ENCODE results near the gene ITGA5.

The ITGA5 gene

GRCh38 chr12:54421879-54422250, 2.8 kb upstream of the ITGA5 start:
- Histone ChIP-seq H3K27me3 (ENCODE audit: insufficient read depth, low read length, poor library complexity) (peaks cover 45% of the 10 kb centered on the region), H3K4me2 (ENCODE audit: insufficient read depth, low read length) (no peak overlapping the region)

GRCh38 chr12:54421175-54421878, 2.3 kb upstream of the ITGA5 start:
- no peaks in the 10 kb centered on the region for H4K20me1 ChIP-seq (ENCODE audit: insufficient read depth, low read length)
- DNase-seq (no peak), ATAC-seq (ENCODE audit: insufficient read depth, low read depth) (no peak)
- H3K4me2 ChIP-seq (ENCODE audit: insufficient read depth, low read length), result no peak overlapping the region
- TF ChIP-seq, protein P1, sequence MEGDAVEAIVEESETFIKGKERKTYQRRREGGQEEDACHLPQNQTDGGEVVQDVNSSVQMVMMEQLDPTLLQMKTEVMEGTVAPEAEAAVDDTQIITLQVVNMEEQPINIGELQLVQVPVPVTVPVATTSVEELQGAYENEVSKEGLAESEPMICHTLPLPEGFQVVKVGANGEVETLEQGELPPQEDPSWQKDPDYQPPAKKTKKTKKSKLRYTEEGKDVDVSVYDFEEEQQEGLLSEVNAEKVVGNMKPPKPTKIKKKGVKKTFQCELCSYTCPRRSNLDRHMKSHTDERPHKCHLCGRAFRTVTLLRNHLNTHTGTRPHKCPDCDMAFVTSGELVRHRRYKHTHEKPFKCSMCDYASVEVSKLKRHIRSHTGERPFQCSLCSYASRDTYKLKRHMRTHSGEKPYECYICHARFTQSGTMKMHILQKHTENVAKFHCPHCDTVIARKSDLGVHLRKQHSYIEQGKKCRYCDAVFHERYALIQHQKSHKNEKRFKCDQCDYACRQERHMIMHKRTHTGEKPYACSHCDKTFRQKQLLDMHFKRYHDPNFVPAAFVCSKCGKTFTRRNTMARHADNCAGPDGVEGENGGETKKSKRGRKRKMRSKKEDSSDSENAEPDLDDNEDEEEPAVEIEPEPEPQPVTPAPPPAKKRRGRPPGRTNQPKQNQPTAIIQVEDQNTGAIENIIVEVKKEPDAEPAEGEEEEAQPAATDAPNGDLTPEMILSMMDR (IDR thresholded peaks at IDR 0.05; ENCODE audit: borderline replicate concordance, extremely low read depth, low read length, poor library complexity, severe bottlenecking), result no peak
- no peak for TF ChIP-seq EZH2 (IDR thresholded peaks at IDR 0.05; ENCODE audit: borderline replicate concordance, low read depth, low read length, severe bottlenecking)
- no peak overlapping the region for H3K4me3 ChIP-seq (ENCODE audit: low read depth in 1 of 2, low read length in 2 of 2)
- peaks cover 29% of the 10 kb centered on the region for H3K79me2 ChIP-seq (ENCODE audit: insufficient read depth, low read length)
- no peaks in the 10 kb centered on the region for H3K9me3 ChIP-seq (ENCODE audit: insufficient read depth, low read length, severe bottlenecking)
- H3K4me1 ChIP-seq (ENCODE audit: insufficient read depth, low read length), result peaks cover 37% of the 10 kb centered on the region
- H3K27ac ChIP-seq (ENCODE audit: low read length), result no peak overlapping the region
- H3K36me3 ChIP-seq (ENCODE audit: insufficient read depth, low read length), result no peaks in the 10 kb centered on the region
- H3K9ac ChIP-seq (ENCODE audit: low read depth, low read length), result no peak overlapping the region
- peaks cover 40% of the 10 kb centered on the region for H3K27me3 ChIP-seq (ENCODE audit: insufficient read depth, low read length, poor library complexity)
- H2AFZ ChIP-seq (ENCODE audit: low read depth, low read length), result no peak overlapping the region

More at GRCh38 chr12:54421879-54422250, 2.8 kb upstream of the ITGA5 start:
- TF ChIP-seq, protein P1 (IDR thresholded peaks at IDR 0.05; ENCODE audit: borderline replicate concordance, extremely low read depth, low read length, poor library complexity, severe bottlenecking), result no peak
- TF ChIP-seq EZH2 (IDR thresholded peaks at IDR 0.05; ENCODE audit: borderline replicate concordance, low read depth, low read length, severe bottlenecking), result no peak
- peaks cover 23% of the 10 kb centered on the region for H3K79me2 ChIP-seq (ENCODE audit: insufficient read depth, low read length)
- peaks cover 32% of the 10 kb centered on the region for H3K4me1 ChIP-seq (ENCODE audit: insufficient read depth, low read length)
- no peak for DNase-seq
- no peak overlapping the region for H2AFZ ChIP-seq (ENCODE audit: low read depth, low read length)
- no peak overlapping the region for H3K4me3 ChIP-seq (ENCODE audit: low read depth in 1 of 2, low read length in 2 of 2)
- H3K9ac ChIP-seq (ENCODE audit: low read depth, low read length), result no peak overlapping the region
- H4K20me1 ChIP-seq (ENCODE audit: insufficient read depth, low read length), result no peaks in the 10 kb centered on the region
- no peaks in the 10 kb centered on the region for H3K9me3 ChIP-seq (ENCODE audit: insufficient read depth, low read length, severe bottlenecking)
- no peaks in the 10 kb centered on the region for H3K36me3 ChIP-seq (ENCODE audit: insufficient read depth, low read length)
- ATAC-seq (ENCODE audit: insufficient read depth, low read depth), result no peak
- no peak overlapping the region for H3K27ac ChIP-seq (ENCODE audit: low read length)

DNA sequence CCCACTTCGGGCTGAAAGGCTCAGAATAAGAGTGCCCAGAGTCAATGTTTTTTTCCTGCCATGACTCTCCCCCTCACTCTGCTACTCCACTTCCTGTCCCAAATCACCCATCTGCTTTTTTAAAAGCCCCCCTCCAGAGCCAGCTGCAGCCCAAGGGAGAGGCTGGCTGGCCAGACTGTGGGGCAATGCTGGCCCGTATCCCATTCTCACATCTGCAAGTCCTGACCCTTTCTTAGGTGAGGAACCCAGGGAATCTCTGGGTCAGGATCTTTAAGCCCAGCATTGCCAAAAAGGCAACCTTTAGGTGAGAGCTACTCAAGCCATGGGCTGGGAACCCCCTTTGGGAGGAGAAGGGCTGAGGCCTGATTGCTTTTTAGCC, 1.7 kb upstream of the ITGA5 start:
- Histone ChIP-seq H3K9me3 (ENCODE audit: insufficient read depth, low read length, severe bottlenecking) (no peaks in the 10 kb centered on the region), H3K4me3 (ENCODE audit: low read depth in 1 of 2, low read length in 2 of 2) (no peak overlapping the region), H2AFZ (ENCODE audit: low read depth, low read length) (no peak overlapping the region), H3K4me1 (ENCODE audit: insufficient read depth, low read length) (peaks cover 39% of the 10 kb centered on the region), H3K79me2 (ENCODE audit: insufficient read depth, low read length) (peaks cover 33% of the 10 kb centered on the region), H3K4me2 (ENCODE audit: insufficient read depth, low read length) (no peak overlapping the region), H3K36me3 (ENCODE audit: insufficient read depth, low read length) (no peaks in the 10 kb centered on the region), H3K9ac (ENCODE audit: low read depth, low read length) (no peak overlapping the region), H3K27me3 (ENCODE audit: insufficient read depth, low read length, poor library complexity) (peaks cover 35% of the 10 kb centered on the region), H4K20me1 (ENCODE audit: insufficient read depth, low read length) (no peaks in the 10 kb centered on the region), H3K27ac (ENCODE audit: low read length) (no peak overlapping the region)
- DNase-seq, result no peak
- TF ChIP-seq, protein P1 (IDR thresholded peaks at IDR 0.05; ENCODE audit: borderline replicate concordance, extremely low read depth, low read length, poor library complexity, severe bottlenecking), result no peak
- TF ChIP-seq EZH2 (IDR thresholded peaks at IDR 0.05; ENCODE audit: borderline replicate concordance, low read depth, low read length, severe bottlenecking), result no peak
- ATAC-seq (ENCODE audit: insufficient read depth, low read depth), result no peak
